GM18868 (cell line): ENCODE measurements around the gene NCAPH2.

Experiments
- ATAC-seq: cut with Tn5 transposase; IDR thresholded peaks from one replicate; pipeline ENCODE4 v1.9.1; 2021; ENCODE audit warnings: mild to moderate bottlenecking, moderate library complexity; ENCODE audit not compliant: unreplicated experiment

The NCAPH2 gene

GRCh38 chr22:50569896-50570535 is 62.0 kb downstream of the NCAPH2 start:
- ATAC-seq: no peak

DNA sequence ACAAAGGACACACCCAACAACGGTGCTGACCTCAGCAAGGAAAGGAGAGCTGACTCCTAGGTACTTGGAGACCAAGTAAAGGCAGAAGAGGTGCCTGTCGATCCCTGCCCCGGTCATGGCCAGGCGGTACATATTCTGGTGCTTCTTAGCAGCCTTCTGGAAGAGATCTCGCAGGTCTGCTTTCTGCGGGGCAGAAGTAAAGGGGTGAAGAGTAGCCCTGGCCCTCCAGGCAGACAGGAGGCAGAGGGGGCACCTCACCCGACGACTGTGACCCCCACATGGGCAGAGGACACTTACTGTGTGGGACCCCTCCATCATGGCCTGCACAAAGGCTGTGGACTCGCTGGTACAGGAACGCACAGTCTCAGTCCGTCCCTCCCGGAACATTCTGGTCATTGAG is 62.8 kb downstream of the NCAPH2 start:
- ATAC-seq: no peak

DNA sequence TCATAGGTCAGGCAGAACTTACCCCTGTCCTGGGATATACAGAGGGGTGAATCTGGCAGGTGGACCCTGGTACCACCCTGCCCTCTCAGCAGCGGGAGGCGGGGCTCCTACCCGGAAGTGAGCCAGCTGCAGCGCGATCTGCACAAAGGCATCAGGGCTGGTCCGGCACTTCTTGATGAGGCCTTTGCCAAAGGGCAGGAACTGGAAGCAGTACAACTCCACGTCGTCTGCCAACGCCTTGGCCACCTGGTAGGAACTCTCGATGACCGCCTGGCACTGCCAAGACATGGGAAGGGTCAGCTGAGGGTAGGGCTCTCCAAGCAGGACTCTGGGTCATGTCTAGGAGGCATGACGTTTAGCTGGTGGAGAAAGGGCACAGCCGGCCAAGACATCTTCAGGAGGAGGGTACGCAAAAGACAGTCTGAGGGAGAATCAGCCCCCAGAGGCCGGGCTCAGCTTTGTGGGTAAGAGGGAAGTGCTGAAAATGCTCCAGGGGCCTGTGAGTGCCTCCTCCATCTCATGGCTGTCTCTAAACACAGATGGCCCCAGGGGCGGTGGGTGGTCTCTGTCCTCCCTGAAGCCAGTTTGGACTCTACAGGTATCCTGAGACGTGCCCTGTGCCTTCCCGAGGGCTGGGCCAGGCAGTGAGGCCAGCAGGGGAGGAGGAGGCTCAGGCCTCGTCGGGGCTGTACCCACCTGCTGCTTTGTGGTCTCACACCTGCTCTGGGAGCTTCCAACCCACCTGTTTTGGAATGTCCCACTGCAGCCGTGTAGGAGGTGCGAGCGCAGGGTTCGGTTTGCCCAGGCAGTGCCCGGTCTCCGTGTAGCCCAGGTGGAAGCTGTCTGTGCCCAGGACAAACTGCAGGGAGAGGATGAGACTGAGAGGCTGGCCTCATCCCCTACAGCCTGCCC is 63.5 kb downstream of the NCAPH2 start:
- no peak for ATAC-seq

DNA sequence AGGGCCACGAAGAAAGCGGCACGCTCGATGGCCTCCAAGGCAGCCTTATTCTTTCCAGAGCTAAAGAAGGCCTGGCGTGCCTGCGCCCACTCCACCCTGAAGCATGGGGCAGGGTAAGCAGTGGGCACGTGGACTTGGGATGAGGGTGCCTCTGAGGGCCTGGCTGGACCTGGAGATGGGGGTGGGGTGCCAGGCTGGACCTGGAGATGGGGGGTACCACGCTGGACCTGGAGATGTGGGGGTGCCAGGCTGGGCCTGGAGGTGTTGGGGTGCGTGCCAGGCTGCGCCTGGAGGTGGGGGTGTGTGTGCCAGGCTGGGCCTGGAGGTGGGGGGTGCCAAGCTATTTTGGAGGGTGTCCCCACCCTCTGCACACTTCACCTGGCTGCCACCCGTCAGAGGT is 64.9 kb downstream of the NCAPH2 start:
- ATAC-seq: no peak

DNA sequence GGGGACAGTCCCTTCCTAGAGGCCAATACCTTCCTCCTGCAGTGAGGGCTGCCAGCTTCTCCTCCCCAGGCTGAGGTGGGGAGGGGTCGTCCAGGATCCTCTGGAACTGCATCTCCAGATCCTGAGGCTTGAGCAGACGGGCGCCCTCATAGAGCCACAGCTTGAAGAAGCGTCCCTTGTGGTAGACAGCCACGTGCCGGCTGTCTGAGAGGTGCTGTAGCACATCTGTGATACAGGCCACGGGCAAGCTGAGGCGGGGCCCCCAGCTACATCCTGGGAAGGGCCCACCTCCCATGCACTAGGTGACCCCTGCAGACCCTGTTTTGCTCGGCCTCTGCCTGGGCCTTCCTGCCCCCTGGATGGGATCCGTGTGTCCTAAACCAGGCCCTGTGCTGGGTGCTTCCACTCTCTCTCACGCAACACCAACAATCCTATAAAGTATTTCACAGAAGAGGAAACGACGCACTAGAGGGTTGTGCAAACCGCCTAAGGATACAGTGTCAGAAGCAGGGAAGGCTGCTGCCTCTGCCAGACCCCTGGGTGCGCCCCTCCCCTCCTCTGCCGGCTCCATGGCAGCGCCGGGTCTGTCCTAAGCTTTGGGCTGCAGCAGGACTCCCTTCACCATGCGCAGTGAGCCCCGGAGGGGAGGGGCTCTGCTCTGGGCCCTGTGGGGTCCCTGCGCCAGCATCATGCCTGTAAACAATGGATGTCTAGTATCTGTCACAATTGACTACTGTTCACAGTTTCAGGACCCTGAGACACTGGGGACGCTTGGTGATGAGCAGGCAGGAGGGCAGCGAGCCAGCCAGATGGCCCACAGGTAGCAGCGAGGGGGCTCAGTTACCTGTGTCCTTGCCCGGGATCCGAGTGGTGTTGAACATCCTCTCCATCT is 65.7 kb downstream of the NCAPH2 start:
- no peak for ATAC-seq

DNA sequence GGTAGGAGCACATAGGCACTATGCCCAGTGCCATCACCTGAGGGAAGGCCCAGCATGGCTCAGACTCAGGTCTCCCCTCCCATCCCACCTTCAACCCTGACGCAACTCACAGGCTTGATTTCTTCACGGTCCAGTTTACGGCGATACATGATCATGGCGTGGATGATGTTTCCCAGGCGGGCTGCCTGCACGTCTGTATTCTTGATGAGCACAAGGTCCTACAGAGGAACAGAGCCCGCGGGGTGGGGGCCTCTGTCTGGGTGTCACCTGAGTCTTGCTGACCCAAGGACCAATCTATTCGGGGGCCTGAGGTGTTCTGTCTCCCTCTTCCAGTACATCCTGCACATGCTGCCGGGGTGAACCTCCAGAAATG is 66.3 kb downstream of the NCAPH2 start:
- ATAC-seq: no peak
